Astrocyte (in vitro differentiated cells and primary cell): Measurements from ENCODE around the gene AAGAB.

Experiments used
- EZH2 ChIP-seq: IDR thresholded peaks from 2 replicates; pipeline ENCODE4 v1.6.1; 2012; ENCODE audit warnings: mild to moderate bottlenecking, low read length, inconsistent platforms; ENCODE audit not compliant: insufficient read depth
- TF ChIP-seq, protein P1 (sequence below): IDR thresholded peaks from 2 replicates; pipeline ENCODE4 v1.5.1; 2011; ENCODE audit warnings: low read depth, mild to moderate bottlenecking, inconsistent platforms, low read length, moderate library complexity; ENCODE audit not compliant: insufficient read depth

GRCh38 chr15:67185621-67186225, 68.7 kb downstream of the AAGAB start:
- TF ChIP-seq, protein P1, sequence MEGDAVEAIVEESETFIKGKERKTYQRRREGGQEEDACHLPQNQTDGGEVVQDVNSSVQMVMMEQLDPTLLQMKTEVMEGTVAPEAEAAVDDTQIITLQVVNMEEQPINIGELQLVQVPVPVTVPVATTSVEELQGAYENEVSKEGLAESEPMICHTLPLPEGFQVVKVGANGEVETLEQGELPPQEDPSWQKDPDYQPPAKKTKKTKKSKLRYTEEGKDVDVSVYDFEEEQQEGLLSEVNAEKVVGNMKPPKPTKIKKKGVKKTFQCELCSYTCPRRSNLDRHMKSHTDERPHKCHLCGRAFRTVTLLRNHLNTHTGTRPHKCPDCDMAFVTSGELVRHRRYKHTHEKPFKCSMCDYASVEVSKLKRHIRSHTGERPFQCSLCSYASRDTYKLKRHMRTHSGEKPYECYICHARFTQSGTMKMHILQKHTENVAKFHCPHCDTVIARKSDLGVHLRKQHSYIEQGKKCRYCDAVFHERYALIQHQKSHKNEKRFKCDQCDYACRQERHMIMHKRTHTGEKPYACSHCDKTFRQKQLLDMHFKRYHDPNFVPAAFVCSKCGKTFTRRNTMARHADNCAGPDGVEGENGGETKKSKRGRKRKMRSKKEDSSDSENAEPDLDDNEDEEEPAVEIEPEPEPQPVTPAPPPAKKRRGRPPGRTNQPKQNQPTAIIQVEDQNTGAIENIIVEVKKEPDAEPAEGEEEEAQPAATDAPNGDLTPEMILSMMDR, result no peak
- no peak for TF ChIP-seq EZH2
